Kidney (tissue), 14 donors: ENCODE results near the gene ATF7. TPM values are rescaled to one million over a fixed set of nuclear protein-coding genes. Genes with fewer than 3 reads are reported as not detected.

Experiments
- DNase-seq, 5 donors: peaks; one replicate each; pipeline ENCODE4 v3.0.0-alpha.2; 2013 to 2020
- FAIRE-seq: peaks from 2 replicates; lab custom pipeline; 2012; peaks lifted over from hg19 to GRCh38; lab: Jason Lieb, UNC
- H3K27ac ChIP-seq, 2 donors: one replicate each; pipeline ENCODE4 v1.7.0; 2013; ENCODE audit warnings: low read depth in 2 of 2, low read length in 2 of 2, inconsistent platforms in 1 of 2
- H3K27me3 ChIP-seq: one replicate; pipeline ENCODE4 v1.7.1; 2013; ENCODE audit warnings: low read length, inconsistent platforms; ENCODE audit not compliant: control insufficient read depth, insufficient read depth
- H3K36me3 ChIP-seq, 3 donors: one replicate each; pipeline versions ENCODE4 v1.7.0 to v1.7.1; 2013; ENCODE audit warnings: low read length in 3 of 3, control low read depth in 1 of 3, inconsistent platforms in 1 of 3; ENCODE audit not compliant: insufficient read depth in 3 of 3, control insufficient read depth in 2 of 3
- H3K4me1 ChIP-seq, 3 donors: one replicate each; pipeline versions ENCODE4 v1.7.0 to v1.7.1; 2013; ENCODE audit warnings: low read length in 3 of 3, inconsistent platforms in 1 of 3, low read depth in 1 of 3; ENCODE audit not compliant: control insufficient read depth in 2 of 3, insufficient read depth in 2 of 3
- H3K4me3 ChIP-seq, 3 donors: one replicate each; pipeline versions ENCODE4 v1.7.0 to v1.8.1; 2013; ENCODE audit warnings: low read length in 3 of 3, control low read depth in 1 of 3, inconsistent platforms in 1 of 3
- H3K9ac ChIP-seq, 3 donors: one replicate each; pipeline versions ENCODE4 v1.7.0 to v1.7.1; 2013; ENCODE audit warnings: low read length in 3 of 3, control low read depth in 1 of 3, inconsistent platforms in 1 of 3
- H3K9me3 ChIP-seq, 3 donors: one replicate each; pipeline versions ENCODE4 v1.7.0 to v1.7.1; 2013; ENCODE audit warnings: low read length in 3 of 3, control low read depth in 1 of 3, inconsistent platforms in 1 of 3; ENCODE audit not compliant: control insufficient read depth in 2 of 3, insufficient read depth in 1 of 3
- intact Hi-C: fragments of 100-400 bp; cut with DNase I; formaldehyde crosslinking; loops from one replicate; pipeline ENCODE4 v1.11.1; 2022
- polyA plus RNA-seq: library from polyadenylated mRNA; stranded (reverse); fragments of 350-450 nt; fragmentation: Illumina TruSeq; extraction: RNeasy Lipid Tissue Mini Kit (QIAGEN cat#74804); gene quantifications from one replicate; pipeline ENCODE4 v1.2.3, GENCODE V29; 2014; ENCODE audit warnings: low read depth, low replicate concordance; ENCODE audit not compliant: insufficient read depth
- total RNA-seq: library from RNA; stranded (reverse); fragmentation: NEBNext Ultra II Directional; extraction: Animal tissue kit (Norgen Biotek cat#: 25700); gene quantifications from one replicate; pipeline ENCODE4 v1.2.1, GENCODE V29; 2021
- TF ChIP-seq, protein P1 (sequence below): IDR thresholded peaks from 3 replicates; pipeline ENCODE4 v1.5.1; 2012; ENCODE audit warnings: mild to moderate bottlenecking, moderate library complexity, borderline replicate concordance; ENCODE audit not compliant: insufficient read depth; ENCODE audit errors: extremely low read depth
- donor health status: control.
- donor health status: control.
- donor health status: control.
- donor health status: control.
- donor health status: control.
- donor health status: DM: yes; HTN: yes; CAD: no.
- donor health status: Normal renal cell carcinoma (clear cell type).

Gene ATF7
- total and polyA plus RNA-seq, 2 donors from 2014 or later = 16.2 to 54.7 TPM

DNA sequence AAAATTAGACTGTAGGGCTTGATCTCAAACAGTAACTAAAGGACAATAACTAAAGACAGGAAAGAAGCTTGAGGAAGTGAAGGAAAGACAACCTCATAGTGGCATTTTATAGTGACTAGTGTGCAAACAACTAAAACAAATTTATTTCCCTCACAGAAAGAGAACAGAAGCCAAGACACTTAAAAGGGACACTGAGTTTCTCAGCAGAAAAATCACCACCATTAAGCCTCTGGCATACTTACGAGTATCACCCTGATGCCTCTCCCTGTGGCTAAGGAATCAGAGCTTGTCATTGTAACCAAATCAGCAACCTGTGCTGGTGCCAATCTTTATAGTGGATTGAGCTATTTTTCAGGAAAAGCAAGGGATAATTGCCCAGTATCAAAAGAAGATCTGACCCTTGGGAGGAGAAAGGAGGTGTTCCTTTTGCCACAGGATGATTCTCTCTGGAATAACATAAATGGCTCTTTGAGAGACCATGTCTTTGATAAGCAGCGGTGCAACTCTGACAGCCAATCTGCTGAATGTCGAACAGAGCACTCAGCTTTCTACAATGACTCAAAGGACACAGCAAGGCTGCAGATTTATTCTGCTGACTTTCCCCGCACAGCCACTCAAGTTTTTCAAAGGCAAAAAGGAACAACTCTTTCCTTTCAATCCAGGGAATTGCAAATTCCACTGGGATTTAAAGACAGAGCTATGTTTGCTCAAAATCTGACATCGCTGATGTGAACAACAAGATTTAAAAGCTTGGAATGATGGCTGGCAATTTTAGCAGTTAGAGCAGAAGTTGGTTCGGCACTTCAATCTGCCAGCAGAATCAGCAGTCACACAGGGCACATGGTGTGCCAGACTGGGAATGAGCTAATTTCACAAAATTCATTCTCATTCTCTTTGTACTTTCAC, 34.6 kb downstream of the ATF7 start:
- Histone ChIP-seq H3K27me3 (no peaks in the 10 kb centered on the region), H3K36me3 (no peaks in the 10 kb centered on the region), H3K9me3 (no peaks in the 10 kb centered on the region), H3K9ac (no peak overlapping the region), H3K4me3 (no peak overlapping the region), H3K4me1 (peaks cover 2 to 8% (median 4%) of the 10 kb centered on the region in 3 donors), H3K27ac (no peak overlapping the region)
- intact Hi-C loops = no loop called here
- FAIRE-seq (no peak), DNase-seq (no peak)
- TF ChIP-seq, protein P1, sequence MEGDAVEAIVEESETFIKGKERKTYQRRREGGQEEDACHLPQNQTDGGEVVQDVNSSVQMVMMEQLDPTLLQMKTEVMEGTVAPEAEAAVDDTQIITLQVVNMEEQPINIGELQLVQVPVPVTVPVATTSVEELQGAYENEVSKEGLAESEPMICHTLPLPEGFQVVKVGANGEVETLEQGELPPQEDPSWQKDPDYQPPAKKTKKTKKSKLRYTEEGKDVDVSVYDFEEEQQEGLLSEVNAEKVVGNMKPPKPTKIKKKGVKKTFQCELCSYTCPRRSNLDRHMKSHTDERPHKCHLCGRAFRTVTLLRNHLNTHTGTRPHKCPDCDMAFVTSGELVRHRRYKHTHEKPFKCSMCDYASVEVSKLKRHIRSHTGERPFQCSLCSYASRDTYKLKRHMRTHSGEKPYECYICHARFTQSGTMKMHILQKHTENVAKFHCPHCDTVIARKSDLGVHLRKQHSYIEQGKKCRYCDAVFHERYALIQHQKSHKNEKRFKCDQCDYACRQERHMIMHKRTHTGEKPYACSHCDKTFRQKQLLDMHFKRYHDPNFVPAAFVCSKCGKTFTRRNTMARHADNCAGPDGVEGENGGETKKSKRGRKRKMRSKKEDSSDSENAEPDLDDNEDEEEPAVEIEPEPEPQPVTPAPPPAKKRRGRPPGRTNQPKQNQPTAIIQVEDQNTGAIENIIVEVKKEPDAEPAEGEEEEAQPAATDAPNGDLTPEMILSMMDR = no peak

DNA sequence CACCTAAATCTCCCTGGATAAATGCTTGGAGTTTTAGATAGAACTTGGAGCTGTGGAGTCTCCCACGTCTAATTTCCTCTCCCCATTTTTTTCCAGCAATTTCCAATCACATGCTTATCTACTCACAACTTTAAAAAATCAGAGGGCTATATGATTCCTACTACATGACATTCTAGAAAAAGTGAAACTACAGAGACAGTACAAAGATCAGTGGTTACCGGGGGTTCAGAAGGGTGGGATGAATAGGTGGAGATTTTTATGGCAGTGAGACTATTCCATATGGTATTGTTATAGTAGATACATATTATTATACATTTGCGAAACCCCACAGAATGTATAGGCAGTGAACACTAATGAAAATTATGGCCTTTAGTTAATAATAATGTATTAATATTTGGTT, 35.5 kb downstream of the ATF7 start:
- TF ChIP-seq, protein P1 = no peak
- H3K27ac ChIP-seq = no peak overlapping the region
- FAIRE-seq = no peak

DNA sequence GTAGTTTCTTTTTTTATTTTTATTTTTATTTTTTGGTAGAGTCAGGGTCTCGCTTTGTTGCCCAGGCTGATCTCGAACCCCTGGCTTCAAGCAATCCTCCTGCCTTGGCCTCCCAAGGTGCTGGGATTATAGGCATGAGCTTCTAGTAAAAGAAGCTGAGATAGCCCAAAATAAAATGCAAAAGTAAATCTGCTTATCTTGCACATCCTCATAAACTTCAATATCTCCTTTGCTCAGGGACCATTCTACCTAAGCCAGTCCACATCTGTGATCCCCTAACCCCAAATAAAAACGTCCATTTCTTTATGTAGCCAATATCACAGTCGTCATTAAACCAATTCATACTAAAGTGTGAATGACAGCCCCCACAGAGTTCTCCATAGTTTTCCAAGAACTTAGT, 36.3 kb downstream of the ATF7 start:
- no peak for FAIRE-seq
- Histone ChIP-seq H3K4me1 (peaks cover 0 to 8% (median 7%) of the 10 kb centered on the region in 3 donors), H3K36me3 (no peaks in the 10 kb centered on the region)

More for the DNA sequence above, 35.5 kb downstream of the ATF7 start:
- no peaks in the 10 kb centered on the region for H3K9me3 ChIP-seq
- no peak overlapping the region for H3K9ac ChIP-seq
- H3K36me3 ChIP-seq = no peaks in the 10 kb centered on the region
- H3K4me3 ChIP-seq = no peak overlapping the region
- intact Hi-C loops = no loop called here
- no peaks in the 10 kb centered on the region for H3K27me3 ChIP-seq
- peaks cover 2 to 8% (median 8%) of the 10 kb centered on the region in 3 donors for H3K4me1 ChIP-seq
- no peak for DNase-seq

More for the DNA sequence above, 36.3 kb downstream of the ATF7 start:
- Histone ChIP-seq H3K27ac (no peak overlapping the region), H3K4me3 (no peak overlapping the region), H3K9ac (no peak overlapping the region), H3K27me3 (no peaks in the 10 kb centered on the region), H3K9me3 (no peaks in the 10 kb centered on the region)
- intact Hi-C loops = no loop called here
- TF ChIP-seq, protein P1 = no peak
- no peak for DNase-seq
